Measurements from ENCODE around the gene SYF2. TPM values are rescaled to one million over a fixed set of nuclear protein-coding genes. Genes with fewer than 3 reads are reported as not detected.

Gene SYF2
- total RNA-seq, 1 donor from 2014 or later: 26.5 TPM

DNA sequence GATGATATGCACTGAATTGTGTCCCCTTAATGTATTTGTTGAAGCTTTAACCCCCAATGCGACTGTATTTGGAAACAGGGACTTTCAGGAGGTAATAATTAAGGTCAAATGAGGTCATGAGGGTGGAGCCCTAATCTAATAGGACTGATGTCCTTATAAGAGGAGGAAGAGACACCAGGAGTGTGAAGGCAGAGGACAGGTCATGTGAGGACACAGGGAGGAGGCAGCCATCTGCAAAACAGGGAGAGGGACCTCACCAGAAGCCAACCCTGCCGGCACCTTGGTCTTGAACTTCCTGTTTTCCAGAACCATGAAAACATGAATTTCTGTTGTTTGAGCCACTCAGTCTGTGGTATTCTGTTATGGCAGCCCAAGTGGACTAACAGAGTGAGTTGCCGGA is 15.3 kb downstream of the SYF2 start:
- Mint-ChIP-seq H3K4me1 (no peaks in the 10 kb centered on the region), H3K27ac (ENCODE audit: unreplicated experiment) (no peak overlapping the region), H3K36me3 (ENCODE audit: low read depth) (peaks cover 3% of the 10 kb centered on the region), H3K4me3 (no peak overlapping the region), H3K9me3 (no peaks in the 10 kb centered on the region), H3K27me3 (ENCODE audit: low read depth) (no peaks in the 10 kb centered on the region)
- DNase-seq (ENCODE audit: low read depth, low spot score): no peak
- TF ChIP-seq, protein P1, sequence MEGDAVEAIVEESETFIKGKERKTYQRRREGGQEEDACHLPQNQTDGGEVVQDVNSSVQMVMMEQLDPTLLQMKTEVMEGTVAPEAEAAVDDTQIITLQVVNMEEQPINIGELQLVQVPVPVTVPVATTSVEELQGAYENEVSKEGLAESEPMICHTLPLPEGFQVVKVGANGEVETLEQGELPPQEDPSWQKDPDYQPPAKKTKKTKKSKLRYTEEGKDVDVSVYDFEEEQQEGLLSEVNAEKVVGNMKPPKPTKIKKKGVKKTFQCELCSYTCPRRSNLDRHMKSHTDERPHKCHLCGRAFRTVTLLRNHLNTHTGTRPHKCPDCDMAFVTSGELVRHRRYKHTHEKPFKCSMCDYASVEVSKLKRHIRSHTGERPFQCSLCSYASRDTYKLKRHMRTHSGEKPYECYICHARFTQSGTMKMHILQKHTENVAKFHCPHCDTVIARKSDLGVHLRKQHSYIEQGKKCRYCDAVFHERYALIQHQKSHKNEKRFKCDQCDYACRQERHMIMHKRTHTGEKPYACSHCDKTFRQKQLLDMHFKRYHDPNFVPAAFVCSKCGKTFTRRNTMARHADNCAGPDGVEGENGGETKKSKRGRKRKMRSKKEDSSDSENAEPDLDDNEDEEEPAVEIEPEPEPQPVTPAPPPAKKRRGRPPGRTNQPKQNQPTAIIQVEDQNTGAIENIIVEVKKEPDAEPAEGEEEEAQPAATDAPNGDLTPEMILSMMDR (conservative IDR thresholded peaks at IDR 0.05): no peak

GRCh38 chr1:25216123-25216522 is 16.2 kb downstream of the SYF2 start:
- H3K4me1 Mint-ChIP-seq: no peaks in the 10 kb centered on the region
- no peak overlapping the region for H3K27ac Mint-ChIP-seq (ENCODE audit: unreplicated experiment)
- TF ChIP-seq, protein P1 (conservative IDR thresholded peaks at IDR 0.05): no peak
- DNase-seq (ENCODE audit: low read depth, low spot score): no peak
- no peaks in the 10 kb centered on the region for H3K36me3 Mint-ChIP-seq (ENCODE audit: low read depth)
- H3K9me3 Mint-ChIP-seq: no peaks in the 10 kb centered on the region
- no peak overlapping the region for H3K4me3 Mint-ChIP-seq
- H3K27me3 Mint-ChIP-seq (ENCODE audit: low read depth): no peaks in the 10 kb centered on the region

GRCh38 chr1:25212725-25213124 is 19.6 kb downstream of the SYF2 start:
- Mint-ChIP-seq H3K4me3 (no peak overlapping the region), H3K9me3 (no peaks in the 10 kb centered on the region), H3K27me3 (ENCODE audit: low read depth) (peaks cover 3% of the 10 kb centered on the region), H3K27ac (ENCODE audit: unreplicated experiment) (no peak overlapping the region), H3K4me1 (no peaks in the 10 kb centered on the region), H3K36me3 (ENCODE audit: low read depth) (no peaks in the 10 kb centered on the region)
- no peak for DNase-seq (ENCODE audit: low read depth, low spot score)
- TF ChIP-seq, protein P1 (conservative IDR thresholded peaks at IDR 0.05): no peak

GRCh38 chr1:25210728-25211127 is 21.6 kb downstream of the SYF2 start:
- DNase-seq (ENCODE audit: low read depth, low spot score): no peak
- Mint-ChIP-seq H3K27ac (ENCODE audit: unreplicated experiment) (peak overlapping the region; percentile 19), H3K4me3 (no peak overlapping the region), H3K27me3 (ENCODE audit: low read depth) (peaks cover 5% of the 10 kb centered on the region), H3K9me3 (no peaks in the 10 kb centered on the region), H3K36me3 (ENCODE audit: low read depth) (no peaks in the 10 kb centered on the region), H3K4me1 (no peaks in the 10 kb centered on the region)
- TF ChIP-seq, protein P1 (conservative IDR thresholded peaks at IDR 0.05): no peak

DNA sequence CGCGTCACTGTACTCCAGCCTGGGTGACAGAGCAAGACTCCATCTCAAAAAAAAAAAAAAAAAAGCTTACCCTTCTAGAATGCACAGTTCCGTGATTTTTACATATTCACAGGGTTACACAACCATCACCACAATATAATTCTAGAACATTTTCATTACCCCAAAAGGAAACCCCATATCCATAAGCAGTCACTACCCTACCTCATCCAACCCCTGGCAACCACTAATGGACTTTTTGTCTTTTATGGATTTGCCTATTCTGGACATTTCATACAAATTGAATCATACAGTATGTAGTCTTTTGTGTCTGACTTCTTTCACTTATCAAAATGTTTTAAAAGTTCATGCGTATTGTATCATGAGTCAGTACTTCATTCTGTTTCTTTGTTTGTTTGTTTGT is 22.8 kb downstream of the SYF2 start:
- Mint-ChIP-seq H3K4me3 (no peak overlapping the region), H3K36me3 (ENCODE audit: low read depth) (no peaks in the 10 kb centered on the region), H3K4me1 (no peaks in the 10 kb centered on the region), H3K27me3 (ENCODE audit: low read depth) (peaks cover 8% of the 10 kb centered on the region), H3K27ac (ENCODE audit: unreplicated experiment) (no peak overlapping the region), H3K9me3 (no peaks in the 10 kb centered on the region)
- no peak for DNase-seq (ENCODE audit: low read depth, low spot score)
- TF ChIP-seq, protein P1 (conservative IDR thresholded peaks at IDR 0.05): no peak

Measured in neural crest cell (in vitro differentiated cells).